Stimulated activated CD8-positive, alpha-beta memory T cell treated with anti-CD3 and anti-CD28 coated beads, Interleukin-2, amount 100 ng/mL, for 48 hours (primary cell): ENCODE measurements around the gene SLC4A8.
A peak's percentile ranks its signal among the peaks of the same experiment; 100 is the strongest.

Experiments used
- DNase-seq, 2 donors: peaks; one replicate each; pipeline ENCODE4 v3.0.0-alpha.2; 2020; ENCODE audit warnings: low read depth in 2 of 2

The SLC4A8 gene

GRCh38 chr12:51424662-51425539, at the start of gene SLC4A8:
Gene SLC4A8, plus strand, starts transcription at chr12:51424831. Its CDS starts 157 bp downstream, at chr12:51424988.
- DNase-seq = peak; percentile 78 to 81

- no peak for DNase-seq
Observed at GRCh38 chr12:51374856-51375255, 49.8 kb upstream of the SLC4A8 start.

GRCh38 chr12:51377099-51377984, 47.3 kb upstream of the SLC4A8 start:
- no peak for DNase-seq

- no peak for DNase-seq
Observed at GRCh38 chr12:51378749-51379148, 45.9 kb upstream of the SLC4A8 start.

GRCh38 chr12:51379571-51379970, 45.1 kb upstream of the SLC4A8 start:
- no peak for DNase-seq

- DNase-seq = no peak
Observed at GRCh38 chr12:51381226-51382079, 43.2 kb upstream of the SLC4A8 start.

- DNase-seq = no peak
Observed at GRCh38 chr12:51382173-51382572, 42.5 kb upstream of the SLC4A8 start.

GRCh38 chr12:51383269-51383905, 41.2 kb upstream of the SLC4A8 start:
- DNase-seq = no peak

- DNase-seq = no peak
Observed at GRCh38 chr12:51386351-51386750, 38.3 kb upstream of the SLC4A8 start.

- no peak for DNase-seq
Observed at GRCh38 chr12:51388069-51388799, 36.4 kb upstream of the SLC4A8 start.

GRCh38 chr12:51388846-51389245, 35.8 kb upstream of the SLC4A8 start:
- no peak for DNase-seq

- DNase-seq = no peak
Observed at GRCh38 chr12:51389302-51389999, 35.2 kb upstream of the SLC4A8 start.

- DNase-seq = no peak
Observed at GRCh38 chr12:51390457-51390856, 34.2 kb upstream of the SLC4A8 start.

- no peak for DNase-seq
Observed at GRCh38 chr12:51390891-51391282, 33.7 kb upstream of the SLC4A8 start.

GRCh38 chr12:51391283-51392123, 33.1 kb upstream of the SLC4A8 start, which contains the start of gene GALNT6:
Gene GALNT6, minus strand, starts transcription at chr12:51391406. Its CDS starts 11,625 bp downstream, at chr12:51379781.
- peak; percentile 65 to 67 for DNase-seq

GRCh38 chr12:51392556-51393237, 31.9 kb upstream of the SLC4A8 start:
- no peak for DNase-seq

GRCh38 chr12:51393676-51394545, 30.7 kb upstream of the SLC4A8 start:
- peak; percentile 30 to 37 for DNase-seq
